Left forelimb (tissue), 1 donor: ENCODE measurements around the gene PARD3B.

ENCODE experiments used
- DNase-seq: peaks from one replicate; pipeline ENCODE4 v3.0.0-alpha.2; 2018; ENCODE audit warnings: low spot score

PARD3B gene

GRCh38 chr2:204763974-204764703, 218.9 kb downstream of the PARD3B start:
- no peak for DNase-seq

- no peak for DNase-seq
These were observed 225.5 kb downstream of the PARD3B start for GRCh38 chr2:204770735-204771134.

- DNase-seq: no peak
These were observed 226.4 kb downstream of the PARD3B start for GRCh38 chr2:204771721-204772120.

- DNase-seq: no peak
These were observed 227.3 kb downstream of the PARD3B start for GRCh38 chr2:204772546-204772945.

GRCh38 chr2:204775766-204776165, 230.5 kb downstream of the PARD3B start:
- DNase-seq: no peak

- no peak for DNase-seq
These were observed 231.7 kb downstream of the PARD3B start for GRCh38 chr2:204776781-204777559.

- DNase-seq: no peak
These were observed 234.5 kb downstream of the PARD3B start for GRCh38 chr2:204779771-204780170.

- no peak for DNase-seq
These were observed 236.7 kb downstream of the PARD3B start for GRCh38 chr2:204781941-204782340.

GRCh38 chr2:204790076-204790475, 244.8 kb downstream of the PARD3B start:
- DNase-seq: no peak

GRCh38 chr2:204791230-204791629, 246.0 kb downstream of the PARD3B start:
- DNase-seq: no peak

GRCh38 chr2:204794624-204795023, 249.3 kb downstream of the PARD3B start:
- DNase-seq: no peak

GRCh38 chr2:204795156-204795555, 249.9 kb downstream of the PARD3B start:
- no peak for DNase-seq

- no peak for DNase-seq
These were observed 251.3 kb downstream of the PARD3B start for GRCh38 chr2:204796581-204796980.

GRCh38 chr2:204799791-204800190, 254.5 kb downstream of the PARD3B start:
- no peak for DNase-seq

- DNase-seq: no peak
These were observed 263.2 kb downstream of the PARD3B start for GRCh38 chr2:204808494-204808893.

GRCh38 chr2:204824751-204825453, 279.6 kb downstream of the PARD3B start:
- DNase-seq: no peak

GRCh38 chr2:204825681-204826080, 280.4 kb downstream of the PARD3B start:
- no peak for DNase-seq

GRCh38 chr2:204827701-204828590, 282.7 kb downstream of the PARD3B start:
- no peak for DNase-seq

GRCh38 chr2:204834716-204835384, 289.6 kb downstream of the PARD3B start:
- no peak for DNase-seq

- DNase-seq: no peak
These were observed 290.5 kb downstream of the PARD3B start for GRCh38 chr2:204835786-204836185.

GRCh38 chr2:204840504-204840903, 295.2 kb downstream of the PARD3B start:
- no peak for DNase-seq
